ENCODE results near the gene FNDC3B. TPM values are rescaled to one million over a fixed set of nuclear protein-coding genes. Genes with fewer than 3 reads are reported as not detected.

FNDC3B gene
- total and polyA plus RNA-seq, 9 donors: 22.1 to 198 (median 108) TPM

GRCh38 chr3:172189987-172190603 lies 150.7 kb downstream of the FNDC3B start:
- no peaks in the 10 kb centered on the region for H3K9me3 ChIP-seq
- no peak overlapping the region for H3K4me3 ChIP-seq
- 75 to 78% (median 76%) methylated on average over 7 of the region's 7 CpGs for WGBS, 3 donors
- H3K4me1 ChIP-seq (ENCODE audit: insufficient read depth): peaks cover 3% of the 10 kb centered on the region
- intact Hi-C loops (cut with DNase I): no loop called here
- H3K27ac ChIP-seq: no peak overlapping the region
- TF ChIP-seq CTCF (IDR thresholded peaks at IDR 0.05) (no peak), EP300 (IDR thresholded peaks at IDR 0.05) (no peak), POLR2A (IDR thresholded peaks at IDR 0.05) (no peak)
- H3K27me3 ChIP-seq: no peaks in the 10 kb centered on the region
- no peak for DNase-seq
- H3K36me3 ChIP-seq: no peaks in the 10 kb centered on the region

GRCh38 chr3:172190980-172191379 lies 151.6 kb downstream of the FNDC3B start:
- TF ChIP-seq CTCF (IDR thresholded peaks at IDR 0.05): no peak
- TF ChIP-seq POLR2A (IDR thresholded peaks at IDR 0.05): no peak
- no peak for TF ChIP-seq EP300 (IDR thresholded peaks at IDR 0.05)
- 77 to 88% (median 85%) methylated on average over 3 of the region's 3 CpGs for WGBS, 3 donors
- no peak for DNase-seq
- intact Hi-C loops (cut with DNase I): no loop called here
- Histone ChIP-seq H3K27me3 (no peaks in the 10 kb centered on the region), H3K4me1 (ENCODE audit: insufficient read depth) (peaks cover 6% of the 10 kb centered on the region), H3K36me3 (no peaks in the 10 kb centered on the region), H3K9me3 (no peaks in the 10 kb centered on the region), H3K27ac (no peak overlapping the region), H3K4me3 (no peak overlapping the region)

GRCh38 chr3:172191629-172192028 lies 152.3 kb downstream of the FNDC3B start:
- Histone ChIP-seq H3K9me3 (no peaks in the 10 kb centered on the region), H3K4me3 (no peak overlapping the region), H3K27ac (no peak overlapping the region), H3K4me1 (ENCODE audit: insufficient read depth) (peaks cover 6% of the 10 kb centered on the region), H3K27me3 (no peaks in the 10 kb centered on the region), H3K36me3 (no peaks in the 10 kb centered on the region)
- 92 to 97% (median 93%) methylated on average over 4 of the region's 4 CpGs for WGBS, 3 donors
- no peak for DNase-seq
- intact Hi-C loops (cut with DNase I): no loop called here
- TF ChIP-seq POLR2A (IDR thresholded peaks at IDR 0.05) (no peak), CTCF (IDR thresholded peaks at IDR 0.05) (no peak), EP300 (IDR thresholded peaks at IDR 0.05) (no peak)

- no peak for TF ChIP-seq EP300 (IDR thresholded peaks at IDR 0.05)
- TF ChIP-seq CTCF (IDR thresholded peaks at IDR 0.05): no peak
- TF ChIP-seq POLR2A (IDR thresholded peaks at IDR 0.05): no peak
- Histone ChIP-seq H3K27me3 (no peaks in the 10 kb centered on the region), H3K4me3 (no peak overlapping the region), H3K27ac (no peak overlapping the region), H3K9me3 (no peaks in the 10 kb centered on the region), H3K36me3 (no peaks in the 10 kb centered on the region), H3K4me1 (ENCODE audit: insufficient read depth) (peaks cover 6% of the 10 kb centered on the region)
- no peak for DNase-seq
- 52 to 69% (median 54%) methylated on average over 2 to 3 of the region's 3 CpGs for WGBS, 3 donors
- intact Hi-C loops (cut with DNase I): no loop called here
Measured at GRCh38 chr3:172192830-172193415, 153.5 kb downstream of the FNDC3B start.
